Uterus (tissue), 2 donors: ENCODE measurements around the gene TNFRSF14.

Experiments
- CTCF ChIP-seq, 4 experiments: fragments of 200-600 bp in 2 of 4; fragments of 450-650 bp in 2 of 4; sonication (generic) in 2 of 4; IDR thresholded peaks; one replicate each; pipeline ENCODE4 v1.5.1; 2016 to 2019; ENCODE audit warnings: antibody characterized with exemption in 4 of 4, mild to moderate bottlenecking in 2 of 4, moderate library complexity in 1 of 4
- POLR2A ChIP-seq, 2 donors: fragments of 450-650 bp; IDR thresholded peaks; one replicate each; pipeline ENCODE4 v1.6.1; 2016; ENCODE audit warnings: antibody characterized with exemption in 2 of 2, mild to moderate bottlenecking in 1 of 2, moderate library complexity in 1 of 2

- no peak for TF ChIP-seq CTCF (IDR thresholded peaks at IDR 0.05)
- TF ChIP-seq POLR2A (IDR thresholded peaks at IDR 0.05), result no peak
Observed at GRCh38 chr1:2516946-2517345, 39.2 kb upstream of the TNFRSF14 start.
